SK-N-SH (cell line): ENCODE results near the gene ZNF784. TPM values are rescaled to one million over a fixed set of nuclear protein-coding genes. Genes with fewer than 3 reads are reported as not detected.

Experiments
- CTCF ChIA-PET: fragments of 300-600, 350-600 bp; formaldehyde crosslinking; extraction: SDS; loops from one replicate; lab custom pipeline; 2021; lab: Yijun Ruan, JAX
- POLR2A ChIA-PET: fragments of 350-600 bp; sonication (Branson Sonifier 250); formaldehyde crosslinking; extraction: SDS; loops from one replicate; lab custom pipeline; 2020; ENCODE audit warnings: antibody characterized with exemption, inconsistent platforms; lab: Yijun Ruan, JAX
- DNase-seq: peaks from one replicate; pipeline ENCODE4 v3.0.0; 2012
- H2AFZ ChIP-seq: fragments of 200-600 bp; sonication (generic); 2 replicates; pipeline ENCODE4 v1.8.1; 2016; ENCODE audit warnings: antibody characterized with exemption, mild to moderate bottlenecking, low read depth
- H3F3A ChIP-seq: fragments of 200-600 bp; sonication (generic); replicated peaks from 2 replicates; pipeline ENCODE3; 2016; ENCODE audit warnings: antibody characterized with exemption, mild to moderate bottlenecking; ENCODE audit not compliant: insufficient read depth
- H3K27ac ChIP-seq, 2 experiments: fragments of 200-500 bp in 1 of 2; fragments of 200-600 bp in 1 of 2; sonication (Bioruptor generic) in 1 of 2; sonication (generic), shearing (Covaris generic) in 1 of 2; 2 replicates each; pipeline versions ENCODE4 v1.5.1 to v1.6.1; 2014 to 2016; ENCODE audit warnings: low read depth in 2 of 2, inconsistent platforms in 1 of 2, low read length in 1 of 2, mild to moderate bottlenecking in 1 of 2, mixed read lengths in 1 of 2
- H3K27me3 ChIP-seq: fragments of 200-600 bp; sonication (generic), shearing (Covaris generic); 2 replicates; pipeline ENCODE4 v1.6.1; 2016; ENCODE audit warnings: mixed run types; ENCODE audit not compliant: insufficient read depth
- H3K36me3 ChIP-seq, 2 experiments: fragments of 200-500 bp in 1 of 2; fragments of 200-600 bp in 1 of 2; sonication (Bioruptor generic) in 1 of 2; sonication (generic) in 1 of 2; replicated peaks in 1 of 2; 2 replicates each; pipeline versions ENCODE3 to v1.5.1; 2014 to 2016; ENCODE audit warnings: low read length in 1 of 2, mild to moderate bottlenecking in 1 of 2; ENCODE audit not compliant: insufficient read depth in 2 of 2, control insufficient read depth in 1 of 2
- H3K4me1 ChIP-seq, 2 experiments: fragments of 200-500 bp in 1 of 2; fragments of 200-600 bp in 1 of 2; sonication (Bioruptor generic) in 1 of 2; sonication (generic), shearing (Covaris generic) in 1 of 2; 2 replicates each; pipeline versions ENCODE4 v1.5.1 to v1.6.1; 2014 to 2016; ENCODE audit warnings: low read depth in 1 of 2, low read length in 1 of 2, mixed run types in 1 of 2; ENCODE audit not compliant: insufficient read depth in 2 of 2, control insufficient read depth in 1 of 2
- H3K4me2 ChIP-seq: fragments of 200-600 bp; sonication (generic), shearing (Covaris generic); 2 replicates; pipeline ENCODE4 v1.6.1; 2017; ENCODE audit warnings: mixed run types
- H3K4me3 ChIP-seq, 2 experiments: fragments of 200-500 bp in 1 of 2; fragments of 200-600 bp in 1 of 2; sonication (Bioruptor generic) in 1 of 2; sonication (generic), shearing (Covaris generic) in 1 of 2; 2 replicates each; pipeline versions ENCODE4 v1.5.1 to v1.8.1; 2014 to 2016; ENCODE audit warnings: low read depth in 2 of 2, inconsistent platforms in 1 of 2, low read length in 1 of 2, mild to moderate bottlenecking in 1 of 2, mixed read lengths in 1 of 2, moderate library complexity in 1 of 2
- H3K79me2 ChIP-seq: fragments of 200-600 bp; sonication (generic); 2 replicates; pipeline ENCODE4 v1.8.1; 2017; ENCODE audit warnings: mild to moderate bottlenecking; ENCODE audit not compliant: insufficient read depth
- H3K9ac ChIP-seq: fragments of 200-600 bp; sonication (generic); 2 replicates; pipeline ENCODE4 v1.6.1; 2017; ENCODE audit warnings: mixed run types
- H3K9me2 ChIP-seq: fragments of 200-600 bp; sonication (generic); 2 replicates; pipeline ENCODE4 v1.6.1; 2017; ENCODE audit warnings: mixed run types
- H3K9me3 ChIP-seq: fragments of 200-600 bp; sonication (generic); 2 replicates; pipeline ENCODE4 v1.6.1; 2017; ENCODE audit warnings: mixed run types, mild to moderate bottlenecking, moderate library complexity
- H4K20me1 ChIP-seq: fragments of 200-600 bp; sonication (generic); 2 replicates; pipeline ENCODE4 v1.6.1; 2017; ENCODE audit warnings: mild to moderate bottlenecking, mixed run types; ENCODE audit not compliant: insufficient read depth
- CHD2 ChIP-seq: fragments of 150-350 bp; IDR thresholded peaks from 2 replicates; pipeline ENCODE4 v1.6.1; 2018; ENCODE audit warnings: low read length; ENCODE audit not compliant: partially characterized antibody
- CTCF ChIP-seq: fragments of 200-600 bp; sonication (generic); IDR thresholded peaks from 2 replicates; pipeline ENCODE4 v1.6.1; 2017; ENCODE audit warnings: antibody characterized with exemption, mild to moderate bottlenecking, moderate library complexity
- ELF1 ChIP-seq: IDR thresholded peaks from 2 replicates; pipeline ENCODE4 v1.4.0; 2012
- EP300 ChIP-seq, 2 experiments: IDR thresholded peaks; 2 replicates each; pipeline versions ENCODE4 v1.4.0 to v1.6.1; 2012; ENCODE audit warnings: borderline replicate concordance in 1 of 2, low read depth in 1 of 2, low read length in 1 of 2
- FOSL2 ChIP-seq: IDR thresholded peaks from 2 replicates; pipeline ENCODE4 v1.4.0; 2012; ENCODE audit warnings: low read depth, mild to moderate bottlenecking, moderate library complexity, borderline replicate concordance
- FOXJ3 ChIP-seq: sonication (generic); formaldehyde crosslinking; IDR thresholded peaks from 2 replicates; pipeline ENCODE4 v1.5.1; 2020; ENCODE audit warnings: mild to moderate bottlenecking, missing genetic modification reagents
- FOXM1 ChIP-seq: IDR thresholded peaks from 2 replicates; pipeline ENCODE4 v1.4.0; 2012; ENCODE audit warnings: low read depth, mild to moderate bottlenecking
- GABPA ChIP-seq: IDR thresholded peaks from 2 replicates; pipeline ENCODE4 v1.4.0; 2012; ENCODE audit warnings: low read depth, mild to moderate bottlenecking
- GATA2 ChIP-seq: sonication (generic); formaldehyde crosslinking; IDR thresholded peaks from 2 replicates; pipeline ENCODE4 v1.5.0; 2020; ENCODE audit warnings: mild to moderate bottlenecking, missing genetic modification reagents
- MEF2A ChIP-seq: IDR thresholded peaks from 2 replicates; pipeline ENCODE4 v1.4.0; 2012; ENCODE audit warnings: low read depth, borderline replicate concordance
- MXI1 ChIP-seq: IDR thresholded peaks from 2 replicates; pipeline ENCODE4 v1.6.1; 2012; ENCODE audit warnings: mild to moderate bottlenecking, low read depth, low read length, improper control_type of control experiment
- NFIC ChIP-seq: IDR thresholded peaks from 2 replicates; pipeline ENCODE4 v1.4.0; 2012; ENCODE audit warnings: borderline replicate concordance
- NRF1 ChIP-seq: IDR thresholded peaks from 2 replicates; pipeline ENCODE4 v1.6.1; 2012; ENCODE audit warnings: low read depth, mild to moderate bottlenecking, low read length
- SMC3 ChIP-seq: IDR thresholded peaks from 2 replicates; pipeline ENCODE4 v1.6.1; 2012; ENCODE audit warnings: low read depth, low read length, improper control_type of control experiment
- TCF12 ChIP-seq: IDR thresholded peaks from 2 replicates; pipeline ENCODE4 v1.4.0; 2012
- TEAD4 ChIP-seq: IDR thresholded peaks from 2 replicates; pipeline ENCODE4 v1.4.0; 2012; ENCODE audit warnings: mild to moderate bottlenecking, borderline replicate concordance; ENCODE audit not compliant: insufficient read depth
- USF1 ChIP-seq: IDR thresholded peaks from 2 replicates; pipeline ENCODE4 v1.4.0; 2012; ENCODE audit warnings: low read depth, borderline replicate concordance
- WGBS: methylation state at CpG from one replicate; pipeline ENCODE4 v1.1.6; 2017; ENCODE audit warnings: low lambda C conversion rate; 5-methylcytosine and 5-hydroxymethylcytosine counted together
- polyA plus RNA-seq, 3 experiments: library from polyadenylated mRNA; depleted of rRNA; stranded (reverse); fragments of >200 nt; gene quantifications; 2 replicates each; pipeline ENCODE4 v1.2.3, GENCODE V29; 2012

Gene ZNF784
- polyA plus RNA-seq, 1 of the 3 experiments (the other 2 are of a cell fraction), result 5.5 TPM

GRCh38 chr19:55621205-55621672, 3.1 kb downstream of the ZNF784 start:
- Histone ChIP-seq H3K9me3 (no peaks in the 10 kb centered on the region), H3K4me2 (no peak overlapping the region), H3K4me3 (no peak overlapping the region), H2AFZ (no peak overlapping the region), H3K9ac (no peak overlapping the region), H3K27ac (no peak overlapping the region), H3K36me3 (peaks cover 0 to 15% of the 10 kb centered on the region in 2 experiments), H3K4me1 (peaks cover 0 to 2% of the 10 kb centered on the region in 2 experiments; a peak in 1 of 4 replicates), H3F3A (peaks cover 12% of the 10 kb centered on the region), H3K9me2 (no peaks in the 10 kb centered on the region), H3K27me3 (no peaks in the 10 kb centered on the region), H3K79me2 (peaks cover 11% of the 10 kb centered on the region; the same call in 1 of the 2 replicates), H4K20me1 (no peaks in the 10 kb centered on the region)
- WGBS, result 40% methylated on average over 1 of the region's 9 CpGs
- POLR2A ChIA-PET, result interaction anchor here (0.8 kb wide), 1 partner anchor 16 kb away, joined by 3 read pairs; the partner anchor contains the start of gene ZNF865
- TF ChIP-seq USF1, result no peak
- TF ChIP-seq NFIC, result no peak
- TF ChIP-seq FOXJ3, result no peak
- TF ChIP-seq GATA2 (CRISPR knock-in tag), result no peak
- TF ChIP-seq CTCF, result no peak
- no peak for TF ChIP-seq FOSL2
- TF ChIP-seq EP300 (IDR thresholded peaks at IDR 0.05; ENCODE audit: borderline replicate concordance in 1 of 2, low read depth in 1 of 2, low read length in 1 of 2), result no peak
- TF ChIP-seq TCF12, result no peak
- TF ChIP-seq NRF1, result no peak
- no peak for DNase-seq
- CTCF ChIA-PET, result interaction anchor here (0.9 to 6.7 kb wide), 4 partner anchors 11 to 154 kb away, joined by 3 to 40 read pairs (median 4); partner anchors contain the start of genes ZNF524 and ZNF580

GRCh38 chr19:55620410-55621204, 3.8 kb downstream of the ZNF784 start:
- H3K9me3 ChIP-seq, result no peaks in the 10 kb centered on the region
- H3K9me2 ChIP-seq, result no peaks in the 10 kb centered on the region
- H3K9ac ChIP-seq, result no peak overlapping the region
- peaks cover 11% of the 10 kb centered on the region; the same call in 1 of the 2 replicates for H3K79me2 ChIP-seq
- ChIA-PET POLR2A (interaction anchor here (0.8 to 3.1 kb wide), 2 partner anchors 14 to 15 kb away, joined by 3 to 10 read pairs; partner anchors contain the start of gene ZNF865), CTCF (interaction anchor here (0.9 to 6.7 kb wide), 6 partner anchors 11 to 154 kb away, joined by 3 to 40 read pairs (median 4); partner anchors contain the start of genes ZNF524 and ZNF580)
- peaks cover 12% of the 10 kb centered on the region for H3F3A ChIP-seq
- 94% methylated on average over 8 of the region's 12 CpGs for WGBS
- peaks cover 0 to 2% of the 10 kb centered on the region in 2 experiments; a peak in 1 of 4 replicates for H3K4me1 ChIP-seq
- no peak for TF ChIP-seq MXI1
- TF ChIP-seq FOSL2, result no peak
- TF ChIP-seq NRF1, result no peak
- no peak for TF ChIP-seq GABPA
- no peak for TF ChIP-seq MEF2A
- no peak for TF ChIP-seq CHD2
- TF ChIP-seq ELF1, result no peak
- TF ChIP-seq NFIC, result no peak
- TF ChIP-seq FOXM1, result no peak
- TF ChIP-seq SMC3, result no peak
- TF ChIP-seq TCF12, result no peak
- no peak for TF ChIP-seq TEAD4
- TF ChIP-seq, all 33 proteins: peak for 0
- no peaks in the 10 kb centered on the region for H4K20me1 ChIP-seq
- no peak overlapping the region for H2AFZ ChIP-seq
- no peak overlapping the region for H3K4me2 ChIP-seq
- DNase-seq, result no peak
- peaks cover 0 to 20% of the 10 kb centered on the region in 2 experiments for H3K36me3 ChIP-seq
- H3K4me3 ChIP-seq, result no peak overlapping the region
- no peaks in the 10 kb centered on the region for H3K27me3 ChIP-seq
- no peak overlapping the region for H3K27ac ChIP-seq
